AG09309 (cell line): ENCODE data around the gene AGFG2.

Source experiments
- DNase-seq: peaks from one replicate; pipeline ENCODE4 v3.0.0-alpha.2; 2010; ENCODE audit warnings: low read depth
- H3K4me3 ChIP-seq: 2 replicates; pipeline ENCODE4 v1.5.1; 2011; ENCODE audit warnings: mild to moderate bottlenecking, low read depth, low read length, moderate library complexity; ENCODE audit not compliant: control insufficient read depth
- CTCF ChIP-seq: IDR thresholded peaks from 2 replicates; pipeline ENCODE4 v1.5.1; 2011; ENCODE audit warnings: mild to moderate bottlenecking, low read depth, low read length, inconsistent platforms; ENCODE audit not compliant: insufficient read depth, control insufficient read depth; ENCODE audit errors: missing control alignments

Gene AGFG2

DNA sequence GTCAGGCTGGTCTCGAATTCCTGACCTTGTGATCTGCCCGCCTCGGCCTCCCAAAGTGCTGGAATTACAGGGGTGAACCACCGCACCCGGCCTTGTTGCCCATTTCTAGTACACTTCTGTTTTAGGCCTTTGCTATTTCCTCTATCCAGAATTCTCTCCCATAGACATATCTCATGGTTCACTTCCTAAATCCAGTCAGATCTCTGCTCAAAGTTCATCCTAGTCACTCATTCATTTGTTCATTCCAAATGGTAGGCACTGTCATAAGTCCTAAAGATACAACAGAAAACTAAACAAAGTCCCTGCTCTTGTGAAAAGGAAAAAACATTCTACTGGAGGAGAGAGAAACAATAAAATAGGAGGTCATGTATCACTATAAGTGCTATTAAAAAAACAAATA lies 71.0 kb downstream of the AGFG2 start:
- no peak overlapping the region for H3K4me3 ChIP-seq
- TF ChIP-seq CTCF: no peak
- no peak for DNase-seq

- DNase-seq: peak; percentile 98
- TF ChIP-seq CTCF: no peak
- peak within 1 kb of the TSS; percentile 95 for H3K4me3 ChIP-seq
Measured at GRCh38 chr7:100611983-100612729, 73.2 kb downstream of the AGFG2 start, which contains the start of gene MOSPD3. TSS of gene MOSPD3 (plus strand) at chr7:100612540. CDS start at chr7:100612792, 252 bp downstream.

DNA sequence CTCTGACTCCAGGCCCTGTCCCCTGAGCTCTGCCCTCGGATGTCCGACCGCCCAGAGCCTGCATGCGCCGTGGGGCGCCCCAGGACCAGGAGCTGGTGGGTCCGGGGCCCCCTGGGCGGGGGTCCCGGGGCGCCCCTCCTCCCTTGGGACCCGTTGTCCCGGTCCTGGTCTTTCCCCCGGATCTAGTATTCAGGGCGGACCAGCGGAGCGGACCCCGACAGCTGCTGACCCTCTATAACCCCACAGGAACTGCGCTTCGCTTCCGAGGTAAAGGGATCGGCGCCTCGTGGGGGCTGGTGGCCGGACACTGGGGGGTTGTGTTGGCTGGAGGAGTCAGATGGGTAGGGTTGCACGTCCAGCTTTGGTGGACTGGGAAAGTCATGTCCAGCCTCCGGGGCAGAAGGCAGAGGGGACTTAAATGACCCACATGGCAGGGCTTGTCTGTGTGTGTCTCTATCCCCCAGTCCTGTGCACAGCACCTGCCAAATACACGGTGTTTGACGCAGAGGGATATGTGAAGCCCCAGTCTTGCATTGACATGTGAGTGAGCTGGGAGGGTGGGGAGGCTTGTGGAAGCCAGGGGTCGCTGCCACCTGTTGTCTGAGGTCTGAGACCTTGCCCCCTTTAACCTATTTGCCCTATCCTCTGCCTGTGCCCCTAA lies 73.9 kb downstream of the AGFG2 start:
- no peak for TF ChIP-seq CTCF
- DNase-seq: no peak

DNA sequence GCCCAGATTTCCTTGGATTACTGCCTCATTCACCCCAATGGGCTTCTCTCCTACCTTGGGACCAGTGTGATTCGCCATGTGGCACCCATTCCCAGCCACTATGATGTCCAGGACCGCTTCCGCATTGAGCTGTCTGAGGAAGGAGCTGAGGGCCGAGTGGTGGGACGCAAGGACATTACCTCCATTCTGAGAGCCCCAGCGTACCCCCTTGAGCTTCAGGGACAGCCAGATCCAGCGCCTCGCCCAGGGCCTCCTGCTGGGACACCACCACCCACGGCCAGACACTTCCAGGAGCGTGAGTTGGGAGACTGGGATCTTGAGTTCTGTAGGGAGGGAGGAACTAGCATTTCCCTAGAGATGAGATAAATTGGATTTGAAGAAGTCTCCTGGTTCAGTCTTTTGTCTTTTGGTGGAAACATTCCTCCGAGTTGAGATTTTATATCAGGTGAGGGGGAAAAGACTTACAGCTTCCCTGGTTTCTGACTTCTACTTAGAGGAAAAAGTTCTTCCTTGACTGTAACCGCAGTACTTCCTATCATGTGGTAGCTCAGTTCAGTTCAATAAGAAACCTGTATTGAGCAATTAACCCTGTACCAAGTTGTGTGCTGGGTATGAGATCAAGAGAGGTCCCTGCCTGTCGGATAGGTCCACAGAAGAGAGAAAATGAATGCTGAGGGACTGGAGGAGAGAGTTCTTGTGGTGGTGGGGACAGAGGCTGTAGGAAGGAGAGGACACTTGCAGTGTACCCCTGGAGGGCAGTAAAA lies 74.6 kb downstream of the AGFG2 start:
- DNase-seq: no peak
- no peak overlapping the region; the same call in 1 of the 2 replicates for H3K4me3 ChIP-seq
- TF ChIP-seq CTCF: no peak

More for the DNA sequence above, 73.9 kb downstream of the AGFG2 start:
- H3K4me3 ChIP-seq: peak overlapping the region; percentile 95

DNA sequence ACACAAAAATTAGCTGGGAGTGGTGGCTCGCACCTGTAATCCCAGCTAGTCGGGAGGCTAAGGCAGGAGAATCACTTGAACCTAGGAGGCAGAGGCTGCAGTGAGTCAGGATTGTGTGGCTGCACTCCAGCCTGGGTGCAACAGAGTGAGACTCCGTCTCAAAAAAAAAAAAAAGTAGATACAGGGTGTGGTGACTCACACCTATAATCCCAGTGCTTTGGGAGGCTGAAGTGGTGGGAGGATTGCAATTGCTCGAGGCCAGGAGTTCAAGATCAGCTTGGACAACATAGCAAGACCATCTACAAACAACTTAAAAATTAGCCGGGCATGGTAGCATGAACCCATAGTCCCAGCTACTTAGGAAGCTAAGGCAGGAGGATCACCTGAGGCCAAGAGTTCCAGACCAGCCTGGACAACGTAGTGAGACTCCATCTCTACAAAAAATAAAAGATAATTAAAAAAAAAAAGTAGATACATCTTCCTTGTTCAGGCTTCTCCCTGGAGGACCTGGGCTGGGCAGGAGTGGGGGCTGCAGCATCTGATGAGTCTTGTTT lies 75.4 kb downstream of the AGFG2 start:
- DNase-seq: no peak
- no peak overlapping the region for H3K4me3 ChIP-seq
- no peak for TF ChIP-seq CTCF
